Colon (tissue), 2 donors: ENCODE measurements around the gene CDHR4.
"Not testable (repeated sequence)": the region's sequence is repeated elsewhere in the genome, so short reads cannot be mapped to it uniquely, and the experiment has no call there.

Source experiments
- FAIRE-seq: peaks from 2 replicates; lab custom pipeline; 2012; peaks lifted over from hg19 to GRCh38; lab: Jason Lieb, UNC
- donor health status: control.
- donor health status: control.

CDHR4 gene

DNA sequence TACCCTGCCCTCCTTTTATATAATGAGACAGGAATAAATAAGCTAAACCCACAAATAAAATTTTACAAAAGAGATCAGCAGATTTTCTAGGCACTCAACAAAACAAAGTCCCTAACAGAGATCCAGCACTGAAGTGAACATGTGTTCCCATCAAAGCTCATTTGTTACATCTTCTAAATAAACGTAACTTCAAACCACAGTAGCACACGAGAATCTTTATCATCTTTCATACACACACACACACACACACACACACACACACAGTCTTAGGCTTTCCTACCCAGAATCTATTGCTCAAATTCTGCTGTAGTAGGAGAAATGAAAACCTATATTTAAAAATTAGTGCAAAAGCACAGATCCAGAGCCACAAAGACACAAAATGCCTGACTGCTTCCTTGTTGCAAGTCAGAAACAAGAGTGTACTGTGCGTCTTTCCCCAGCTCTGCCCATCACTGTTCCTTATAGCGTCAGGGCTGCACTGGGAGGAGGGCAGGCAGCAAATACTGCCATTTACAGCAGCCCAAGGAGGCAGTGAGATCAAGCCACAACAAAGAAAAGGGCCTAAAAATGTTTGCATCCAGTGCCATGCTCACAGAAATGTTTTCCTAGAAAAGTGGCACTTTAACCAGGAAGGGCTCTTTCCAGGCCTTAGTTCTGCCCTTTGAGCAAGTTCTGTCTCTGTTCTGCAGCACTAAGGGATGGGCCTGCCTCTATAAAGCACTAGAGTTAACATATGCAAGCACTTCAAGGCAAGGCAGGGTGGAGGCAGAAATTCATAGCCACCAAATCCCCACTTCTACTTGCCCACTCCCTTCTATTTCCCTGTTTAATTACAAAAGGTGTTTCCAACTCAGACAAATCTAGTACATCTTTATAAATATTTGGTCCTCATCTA lies 19.3 kb downstream of the CDHR4 start:
- FAIRE-seq, result no peak

- no peak for FAIRE-seq
These were observed 20.2 kb downstream of the CDHR4 start for GRCh38 chr3:49779358-49780079.

DNA sequence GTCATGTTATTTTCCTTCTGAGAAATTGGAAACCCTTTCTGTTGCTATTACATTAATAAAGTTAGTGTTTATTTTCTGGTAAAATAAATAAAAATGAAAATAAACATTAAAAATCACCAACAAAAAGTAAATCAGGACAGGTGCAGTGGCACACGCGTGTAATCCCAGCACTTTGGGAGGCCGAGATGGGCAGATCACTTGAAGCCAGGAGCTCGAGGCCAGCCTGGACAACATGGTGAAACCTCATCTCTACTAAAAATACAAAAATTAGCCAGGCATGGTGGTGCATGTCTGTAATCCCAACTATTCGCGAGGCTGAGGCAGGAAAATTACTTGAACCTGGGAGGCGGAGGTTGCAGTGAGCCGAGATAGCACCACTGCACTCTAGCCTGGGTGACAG lies 23.6 kb downstream of the CDHR4 start:
- FAIRE-seq, result not testable (repeated sequence)

GRCh38 chr3:49775538-49775937 lies 24.1 kb downstream of the CDHR4 start:
- FAIRE-seq, result no peak

GRCh38 chr3:49772703-49773102 lies 27.0 kb downstream of the CDHR4 start:
- no peak for FAIRE-seq

GRCh38 chr3:49771340-49771938 lies 28.2 kb downstream of the CDHR4 start:
- no peak for FAIRE-seq

- no peak for FAIRE-seq
These were observed 29.7 kb downstream of the CDHR4 start for GRCh38 chr3:49769926-49770325.

- no peak for FAIRE-seq
These were observed 30.3 kb downstream of the CDHR4 start for GRCh38 chr3:49769286-49769915.

DNA sequence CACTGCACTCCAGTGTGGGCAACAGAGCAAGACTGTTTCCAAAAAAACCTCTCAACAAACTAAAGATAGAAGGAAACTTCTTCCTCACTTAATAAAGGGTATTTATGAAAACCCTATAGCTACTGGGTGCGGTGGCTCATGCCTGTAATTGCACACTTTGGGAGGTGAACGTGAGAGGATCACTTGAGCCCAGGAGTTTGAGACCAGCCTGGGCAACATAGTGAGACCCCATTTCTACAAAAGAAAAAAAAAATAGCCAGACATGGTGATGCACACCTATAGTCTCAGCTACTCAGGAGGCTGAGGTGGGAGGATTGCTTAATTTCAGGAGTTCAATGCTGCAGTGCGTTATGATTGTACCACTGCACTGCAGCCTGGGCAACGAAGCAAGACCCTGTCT lies 35.7 kb downstream of the CDHR4 start:
- no peak for FAIRE-seq

GRCh38 chr3:49761661-49762060 lies 38.0 kb downstream of the CDHR4 start:
- FAIRE-seq, result no peak

GRCh38 chr3:49759226-49759625 lies 40.4 kb downstream of the CDHR4 start:
- no peak for FAIRE-seq

DNA sequence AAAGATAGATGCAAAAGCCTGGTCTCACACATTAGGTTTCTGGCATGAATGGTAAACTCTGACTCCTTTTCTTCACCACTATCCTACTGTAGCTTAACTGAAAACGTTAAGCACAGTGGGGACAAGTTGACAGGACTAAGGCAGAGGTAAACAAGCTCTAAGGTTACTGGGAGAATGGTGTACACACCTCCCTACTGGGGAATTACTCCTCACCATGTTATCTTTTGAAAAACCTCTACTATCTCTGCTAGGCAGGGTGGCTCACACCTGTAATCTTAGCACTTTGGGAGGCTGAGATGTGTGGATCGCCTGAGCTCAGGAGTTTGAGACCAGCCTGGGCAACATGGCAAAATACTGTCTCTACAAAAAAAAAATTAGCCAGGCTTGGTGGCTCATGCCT lies 42.5 kb downstream of the CDHR4 start:
- no peak for FAIRE-seq

GRCh38 chr3:49756036-49756435 lies 43.6 kb downstream of the CDHR4 start:
- FAIRE-seq, result no peak

DNA sequence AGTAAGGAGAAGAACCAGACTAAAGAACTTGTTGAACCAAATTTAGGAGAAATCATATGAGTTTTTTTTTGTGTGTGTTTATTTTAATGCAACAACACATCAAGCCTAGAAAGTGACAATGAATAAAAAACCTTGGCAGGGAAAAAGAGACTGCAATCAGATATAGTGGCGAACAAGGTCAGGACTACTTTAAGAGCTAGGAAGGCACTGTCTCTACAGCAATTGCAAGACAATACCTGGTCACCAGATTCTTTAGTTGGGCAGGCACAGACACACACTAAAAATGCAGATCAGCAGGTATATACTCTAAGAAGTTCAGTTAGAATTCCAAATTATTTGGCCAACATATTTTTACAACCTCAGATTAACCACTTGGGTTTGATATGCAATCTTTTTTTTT lies 45.1 kb downstream of the CDHR4 start:
- no peak for FAIRE-seq

GRCh38 chr3:49751501-49751900 lies 48.2 kb downstream of the CDHR4 start:
- FAIRE-seq, result no peak

- no peak for FAIRE-seq
These were observed 49.6 kb downstream of the CDHR4 start for GRCh38 chr3:49750056-49750455.

DNA sequence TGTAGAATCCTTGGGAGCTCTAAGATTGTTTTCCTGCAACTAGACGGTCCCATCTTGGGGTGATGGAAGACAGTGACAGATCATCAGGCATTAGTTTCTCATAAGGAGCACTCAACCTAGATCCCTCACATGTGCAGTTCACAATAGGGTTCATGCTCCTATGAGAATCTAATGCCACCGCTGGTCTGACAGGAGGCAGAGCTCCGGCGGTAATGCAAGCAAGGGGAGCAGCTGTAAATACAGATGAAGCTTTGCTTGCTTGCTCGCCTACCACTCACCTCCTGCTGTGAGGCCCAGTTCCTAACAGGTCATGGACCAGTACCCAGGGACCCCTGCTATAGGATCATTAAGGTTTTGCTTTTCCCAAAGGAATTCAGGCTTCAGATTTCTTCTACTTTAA lies 50.8 kb downstream of the CDHR4 start:
- FAIRE-seq, result not testable (repeated sequence)

GRCh38 chr3:49747792-49748480 lies 51.7 kb downstream of the CDHR4 start:
- no peak for FAIRE-seq

DNA sequence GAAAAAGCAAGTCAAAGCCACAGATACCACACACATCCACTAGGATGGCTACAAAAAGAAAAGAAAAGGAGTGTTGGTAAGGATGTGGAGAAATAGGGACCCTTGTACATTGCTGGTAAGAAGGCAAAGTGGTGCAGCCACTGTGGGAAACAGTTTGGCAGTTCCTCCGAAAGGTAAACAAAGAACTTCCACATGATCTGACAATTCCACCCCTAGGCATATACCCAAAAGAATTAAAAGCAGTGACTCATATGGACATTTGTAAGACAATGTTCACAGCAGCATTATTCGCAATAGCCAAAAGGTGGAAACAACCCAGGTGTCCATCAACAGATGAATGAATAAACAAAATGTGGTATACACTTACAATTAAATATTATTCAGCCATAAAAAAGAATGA lies 53.7 kb downstream of the CDHR4 start:
- no peak for FAIRE-seq
